Measurements from ENCODE around the gene PUSL1. TPM values are rescaled to one million over a fixed set of nuclear protein-coding genes. Genes with fewer than 3 reads are reported as not detected.

Gene PUSL1
- total and polyA plus RNA-seq, 2 of the 13 experiments (the other 11 are each of a cell fraction or from before 2014, with no cell fraction given): 8.3 to 22.2 TPM

- TF ChIP-seq PRDM15 (CRISPR knock-in tag; IDR thresholded peaks at IDR 0.05) (no peak), KLF11 (CRISPR knock-in tag; IDR thresholded peaks at IDR 0.05) (no peak), PRMT3 (CRISPR knock-in tag; IDR thresholded peaks at IDR 0.05; ENCODE audit: borderline replicate concordance, low read depth) (no peak), TAF1 (CRISPR knock-in tag; IDR thresholded peaks at IDR 0.05) (no peak), MEIS2 (CRISPR knock-in tag; IDR thresholded peaks at IDR 0.05) (no peak)
- TF ChIP-seq, protein P1, sequence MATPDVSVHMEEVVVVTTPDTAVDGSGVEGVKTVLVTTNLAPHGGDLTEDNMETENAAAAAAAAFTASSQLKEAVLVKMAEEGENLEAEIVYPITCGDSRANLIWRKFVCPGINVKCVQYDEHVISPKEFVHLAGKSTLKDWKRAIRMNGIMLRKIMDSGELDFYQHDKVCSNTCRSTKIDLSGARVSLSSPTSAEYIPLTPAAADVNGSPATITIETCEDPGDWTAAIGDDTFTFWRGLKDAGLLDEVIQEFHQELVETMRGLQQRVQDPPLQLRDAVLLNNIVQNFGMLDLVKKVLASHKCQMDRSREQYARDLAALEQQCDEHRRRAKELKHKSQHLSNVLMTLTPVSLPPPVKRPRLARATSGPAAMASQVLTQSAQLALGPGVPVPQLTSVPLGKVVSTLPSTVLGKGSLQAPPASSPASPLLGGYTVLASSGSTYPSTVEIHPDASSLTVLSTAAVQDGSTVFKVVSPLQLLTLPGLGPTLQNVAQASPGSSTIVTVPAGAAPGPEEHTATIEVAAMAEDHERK (CRISPR knock-in tag; IDR thresholded peaks at IDR 0.05; ENCODE audit: low read depth): no peak
Measured at GRCh38 chr1:1294250-1294890, 14.0 kb upstream of the PUSL1 start (continued).

Data from HepG2 (cell line).